Measurements from ENCODE around the gene EPHB2. TPM values are rescaled to one million over a fixed set of nuclear protein-coding genes. Genes with fewer than 3 reads are reported as not detected.

EPHB2 gene
- total RNA-seq, 1 donor from 2014 or later, result not detected

DNA sequence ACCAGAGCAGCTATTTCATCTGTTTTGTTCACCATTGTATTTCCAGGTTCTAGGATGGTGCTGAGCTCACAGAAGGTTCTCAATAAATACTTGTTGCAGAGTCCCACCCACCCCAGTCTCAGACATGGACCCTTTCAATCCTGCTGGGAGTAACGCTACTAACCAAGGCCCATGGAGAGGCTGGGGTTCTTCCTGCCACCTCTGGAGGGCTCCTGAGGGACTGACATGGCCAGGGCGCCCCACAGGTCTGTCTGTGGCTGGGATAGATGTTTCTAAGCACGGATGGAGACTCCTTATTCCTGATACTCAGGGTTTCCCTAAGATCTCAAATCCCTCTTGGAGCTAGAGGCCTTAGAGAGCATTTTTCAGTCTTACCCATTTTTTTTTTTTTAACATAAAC is 87.4 kb downstream of the EPHB2 start:
- intact Hi-C loops (cut with micrococcal nuclease), result no loop called here

DNA sequence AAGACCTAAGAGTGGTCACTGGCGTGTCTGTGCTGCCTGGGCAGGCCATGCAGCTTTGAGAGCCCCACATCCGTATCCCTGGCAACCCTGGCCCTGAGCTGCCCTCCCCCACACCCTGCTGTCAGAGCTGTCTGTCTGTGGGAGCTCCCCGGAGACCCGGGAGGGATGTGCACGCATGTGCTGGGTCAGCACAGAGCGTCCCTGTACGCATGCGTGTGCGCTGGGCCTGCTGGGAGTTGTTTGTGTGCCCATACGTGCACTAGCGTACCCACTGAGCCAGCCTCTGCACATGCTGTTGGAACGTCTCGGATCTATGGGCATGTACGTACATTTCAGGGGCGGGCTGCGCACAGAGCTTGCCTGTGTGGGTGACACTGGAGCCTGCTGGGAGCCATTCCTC is 89.3 kb downstream of the EPHB2 start:
- intact Hi-C loops (cut with micrococcal nuclease), result no loop called here

GRCh38 chr1:22800629-22801028 is 90.0 kb downstream of the EPHB2 start:
- intact Hi-C loops (cut with micrococcal nuclease), result no loop called here

- intact Hi-C loops (cut with micrococcal nuclease), result no loop called here
Observed at GRCh38 chr1:22801347-22801746, 90.7 kb downstream of the EPHB2 start.

GRCh38 chr1:22801761-22802160 is 91.1 kb downstream of the EPHB2 start:
- intact Hi-C loops (cut with micrococcal nuclease), result no loop called here

- intact Hi-C loops (cut with micrococcal nuclease), result no loop called here
Observed at GRCh38 chr1:22803833-22804232, 93.2 kb downstream of the EPHB2 start.

- intact Hi-C loops (cut with micrococcal nuclease), result no loop called here
Observed at GRCh38 chr1:22804406-22804805, 93.8 kb downstream of the EPHB2 start.

GRCh38 chr1:22804969-22805671 is 94.5 kb downstream of the EPHB2 start:
- intact Hi-C loops (cut with micrococcal nuclease), result no loop called here

DNA sequence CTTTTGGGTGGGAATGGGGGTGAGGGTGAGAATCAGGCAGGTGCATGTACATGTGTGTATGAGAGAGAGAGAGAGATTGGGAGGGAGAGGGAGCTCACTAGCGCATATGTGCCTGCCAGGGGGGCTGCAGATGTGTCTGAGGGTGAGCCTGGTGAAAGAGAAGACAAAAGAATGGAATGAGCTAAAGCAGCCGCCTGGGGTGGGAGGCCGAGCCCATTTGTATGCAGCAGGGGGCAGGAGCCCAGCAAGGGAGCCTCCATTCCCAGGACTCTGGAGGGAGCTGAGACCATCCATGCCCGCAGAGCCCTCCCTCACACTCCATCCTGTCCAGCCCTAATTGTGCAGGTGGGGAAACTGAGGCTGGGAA is 95.0 kb downstream of the EPHB2 start:
- intact Hi-C loops (cut with micrococcal nuclease), result no loop called here

DNA sequence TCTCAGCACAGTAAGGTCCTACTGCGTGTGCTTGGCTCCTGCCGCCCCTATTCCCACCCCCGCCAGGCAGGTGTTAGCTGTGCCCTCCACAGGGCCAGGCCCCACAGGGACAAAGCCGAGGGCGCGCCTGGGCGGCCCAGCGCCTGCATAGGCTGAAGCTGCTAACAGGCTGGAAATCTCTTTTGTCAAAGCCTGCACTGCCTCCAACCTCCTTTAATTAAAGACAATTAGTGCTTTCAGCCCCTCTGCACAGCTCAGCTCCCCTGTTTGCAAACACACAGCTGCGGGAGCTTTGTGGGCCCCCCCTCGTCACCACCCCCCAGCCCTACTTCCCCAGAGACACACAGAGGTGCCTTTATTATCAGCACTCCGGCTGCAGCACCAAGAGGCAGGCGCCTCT is 95.9 kb downstream of the EPHB2 start:
- intact Hi-C loops (cut with micrococcal nuclease), result no loop called here

- intact Hi-C loops (cut with micrococcal nuclease), result no loop called here
Observed at GRCh38 chr1:22807340-22807739, 96.7 kb downstream of the EPHB2 start.

DNA sequence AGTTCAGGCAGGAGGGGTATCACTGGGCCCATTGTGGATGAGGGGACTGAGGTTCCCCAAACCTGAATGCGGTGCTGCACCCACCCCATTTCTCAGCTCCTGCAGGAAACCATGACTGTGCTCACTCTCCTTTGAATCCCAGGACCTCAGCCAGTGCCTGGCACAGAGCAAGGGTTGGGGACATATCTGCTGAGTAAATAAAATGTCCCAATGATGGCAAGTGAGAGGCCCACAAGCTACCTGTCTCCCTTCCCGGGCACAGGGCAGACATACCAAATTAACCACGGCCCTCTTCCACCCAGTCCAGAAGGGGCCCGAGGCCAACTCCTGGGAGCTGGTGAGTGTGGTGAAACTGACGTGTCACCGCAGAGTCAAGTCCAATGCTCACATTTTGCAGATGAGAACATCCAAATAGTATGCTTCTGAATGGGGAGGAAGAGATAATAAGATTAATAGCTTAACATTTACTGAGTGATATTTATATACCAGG is 97.6 kb downstream of the EPHB2 start:
- intact Hi-C loops (cut with micrococcal nuclease), result no loop called here

GRCh38 chr1:22808676-22809483 is 98.2 kb downstream of the EPHB2 start:
- intact Hi-C loops (cut with micrococcal nuclease), result no loop called here

DNA sequence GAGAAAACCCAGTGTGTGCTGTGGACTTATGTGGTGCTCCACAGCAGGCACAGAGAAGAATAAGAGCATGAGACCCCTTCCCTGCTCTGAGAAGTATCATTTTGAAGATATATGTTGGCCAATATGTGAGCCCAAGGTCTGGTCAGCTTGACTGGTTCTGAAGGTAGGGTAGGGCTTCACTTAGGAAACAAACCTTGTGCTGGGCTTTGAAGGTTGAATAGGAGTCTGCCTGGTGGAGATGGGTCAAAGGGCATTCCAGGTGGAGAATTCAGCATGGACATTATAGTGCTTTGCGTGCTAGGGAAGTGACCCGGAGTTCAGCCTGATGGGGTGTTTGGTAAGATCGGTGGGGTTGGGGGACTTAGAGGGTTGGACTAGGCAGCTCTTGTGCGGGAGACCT is 99.1 kb downstream of the EPHB2 start:
- intact Hi-C loops (cut with micrococcal nuclease), result no loop called here

DNA sequence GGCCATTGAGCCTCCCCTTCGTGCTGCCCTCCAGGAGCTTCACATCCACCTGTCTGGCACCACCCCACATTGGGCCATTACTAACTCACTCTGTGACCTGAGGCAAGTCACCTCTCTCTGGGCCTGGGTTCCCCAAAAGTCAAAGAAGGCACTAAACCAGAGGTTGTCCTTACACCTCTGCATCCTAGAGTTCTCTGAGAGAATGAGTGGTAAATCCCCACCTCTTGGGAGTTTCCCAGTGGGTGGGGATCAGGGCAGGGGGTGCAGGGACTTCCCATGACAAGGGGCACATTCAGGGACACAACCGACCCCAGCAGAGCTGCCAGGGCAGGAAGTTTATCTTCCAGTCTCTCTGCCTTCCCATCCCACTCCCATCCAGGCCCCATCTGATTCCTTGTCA is 99.7 kb downstream of the EPHB2 start:
- intact Hi-C loops (cut with micrococcal nuclease), result no loop called here

DNA sequence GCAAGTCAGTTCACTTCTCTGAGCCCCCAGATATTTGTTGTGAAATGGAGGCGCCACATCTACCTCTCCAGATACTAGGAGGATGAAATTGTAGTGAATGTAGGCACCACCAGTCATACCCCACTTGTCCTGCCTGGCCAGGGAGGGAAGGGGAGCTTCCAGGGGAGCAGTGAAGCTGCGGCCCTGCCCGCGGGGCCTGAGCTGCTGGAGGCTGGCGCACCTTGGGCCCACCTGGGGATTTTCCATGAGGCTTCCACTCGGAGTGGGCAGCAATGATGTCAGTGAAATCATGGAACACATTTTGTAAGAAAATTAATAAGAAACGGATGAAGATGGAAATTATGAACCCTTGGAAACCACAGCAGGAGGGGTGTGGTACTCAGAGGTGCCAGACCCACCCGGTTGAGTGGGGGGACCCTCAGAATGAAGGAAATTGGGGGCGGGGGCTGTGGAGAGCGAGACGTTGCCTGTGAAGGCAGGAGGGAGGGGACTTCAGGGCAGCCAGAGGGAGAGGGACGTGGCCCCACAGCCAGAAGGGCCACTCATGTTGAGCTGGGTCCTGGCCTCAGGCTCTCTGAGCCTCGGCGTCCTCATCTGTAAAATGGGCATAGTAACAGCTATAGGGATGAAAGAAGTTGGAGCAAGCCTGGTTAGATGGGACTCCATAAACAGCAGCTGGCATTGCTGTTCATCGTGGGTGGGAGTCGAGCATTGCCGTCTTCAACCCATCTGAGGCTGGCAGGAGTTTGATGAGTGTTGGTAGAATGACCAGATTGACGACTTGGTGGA is 101.6 kb downstream of the EPHB2 start:
- intact Hi-C loops (cut with micrococcal nuclease), result no loop called here

DNA sequence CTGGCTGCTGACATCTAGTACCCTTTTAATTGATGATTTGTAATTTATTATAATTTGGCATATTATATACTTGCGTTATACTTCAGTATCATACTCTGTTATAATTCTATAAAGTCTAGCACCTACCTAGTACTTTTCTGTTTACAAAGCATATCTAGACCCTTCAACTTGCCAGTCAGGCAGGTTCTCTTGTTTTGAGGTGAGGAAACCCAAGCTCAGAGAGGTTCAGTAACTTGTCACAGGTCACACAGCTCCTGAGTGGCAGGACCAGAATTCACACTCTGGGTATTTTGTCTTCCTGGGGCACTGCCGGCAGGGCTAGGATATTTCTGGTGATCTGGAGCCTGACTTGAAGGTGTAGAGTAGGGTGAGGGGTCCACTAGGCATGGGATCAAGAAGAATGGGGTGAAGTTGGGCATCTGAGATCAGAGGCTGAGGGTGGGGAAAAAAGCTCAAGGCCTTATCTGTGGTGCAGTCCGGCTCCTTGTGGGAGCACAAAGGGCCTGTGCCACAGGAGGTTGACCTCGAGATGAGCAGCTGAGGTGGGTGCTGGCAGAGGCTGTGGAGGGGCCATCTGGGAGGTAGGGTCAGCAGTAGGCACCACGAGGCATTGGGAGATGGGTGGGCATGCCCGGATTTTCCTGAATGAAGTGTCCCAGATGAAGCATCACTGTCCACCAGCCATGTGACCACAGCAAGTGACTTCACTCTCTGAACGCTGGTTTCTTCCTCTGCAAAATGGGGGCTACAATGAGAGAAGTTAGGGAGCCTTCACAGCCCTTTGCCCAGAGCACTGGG is 102.6 kb downstream of the EPHB2 start:
- intact Hi-C loops (cut with micrococcal nuclease), result no loop called here

- intact Hi-C loops (cut with micrococcal nuclease), result no loop called here
Observed at GRCh38 chr1:22814176-22815042, 103.8 kb downstream of the EPHB2 start.

- intact Hi-C loops (cut with micrococcal nuclease), result no loop called here
Observed at GRCh38 chr1:22815043-22815365, 104.4 kb downstream of the EPHB2 start.

DNA sequence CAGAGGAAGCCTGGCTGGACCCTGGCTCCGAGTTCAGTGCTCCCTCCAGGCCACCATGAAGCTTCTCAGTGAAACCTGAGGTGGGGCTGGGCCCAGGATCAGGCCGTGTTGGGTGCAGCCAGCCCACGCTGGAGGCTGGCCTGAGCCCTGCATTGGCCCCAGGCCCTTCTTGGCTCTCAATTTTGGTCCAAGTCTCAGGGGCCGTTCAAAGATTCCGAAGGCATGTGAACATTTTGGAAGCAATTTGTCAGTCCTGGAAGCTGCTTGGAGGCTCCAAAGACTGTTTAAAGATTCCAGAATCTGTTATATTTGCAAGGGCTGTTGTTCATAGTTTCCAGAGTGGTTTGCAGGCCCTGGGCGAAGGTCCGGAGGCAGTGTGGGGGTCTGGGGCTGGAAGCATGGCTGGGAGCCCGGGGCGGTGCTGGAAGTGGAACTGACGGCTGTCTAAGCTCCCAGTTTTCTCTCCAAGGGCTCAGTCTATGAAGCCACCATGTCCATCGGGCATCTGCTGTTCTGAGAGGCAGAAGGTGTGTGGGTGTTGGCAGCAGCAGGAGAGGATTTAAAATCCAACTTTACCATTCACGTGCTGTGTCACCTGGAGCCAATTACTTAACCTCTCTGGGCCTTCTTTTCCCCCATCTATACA is 104.9 kb downstream of the EPHB2 start:
- intact Hi-C loops (cut with micrococcal nuclease), result no loop called here
